NB4 (cell line): ENCODE measurements around the gene ARFGEF3.

Experiments
- CTCF ChIP-seq: IDR thresholded peaks from one replicate; pipeline ENCODE4 v1.5.1; 2012; ENCODE audit warnings: low read depth, low read length
- TF ChIP-seq, protein P1 (sequence below): IDR thresholded peaks from 2 replicates; pipeline ENCODE4 v1.6.1; 2011; ENCODE audit warnings: low read depth, low read length

GRCh38 chr6:138339024-138339423, 177.3 kb downstream of the ARFGEF3 start:
- no peak for TF ChIP-seq CTCF
- TF ChIP-seq, protein P1, sequence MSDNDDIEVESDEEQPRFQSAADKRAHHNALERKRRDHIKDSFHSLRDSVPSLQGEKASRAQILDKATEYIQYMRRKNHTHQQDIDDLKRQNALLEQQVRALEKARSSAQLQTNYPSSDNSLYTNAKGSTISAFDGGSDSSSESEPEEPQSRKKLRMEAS, result no peak
